Posterior vena cava (tissue), 2 donors: ENCODE measurements around the gene GOLGA7B. TPM values are rescaled to one million over a fixed set of nuclear protein-coding genes. Genes with fewer than 3 reads are reported as not detected.
A peak's percentile ranks its signal among the peaks of the same experiment; 100 is the strongest.
"Not testable (repeated sequence)": the region's sequence is repeated elsewhere in the genome, so short reads cannot be mapped to it uniquely, and the experiment has no call there.

Source experiments
- DNase-seq: peaks from one replicate; pipeline ENCODE4 v3.0.0-alpha.2; 2020; ENCODE audit warnings: low spot score
- intact Hi-C, 2 donors: fragments of 100-400 bp; cut with DNase I; formaldehyde crosslinking; loops; one replicate each; pipeline versions ENCODE4 v1.14.1 to v1.14.2; 2022 to 2023
- total RNA-seq, 2 donors: library from RNA; stranded (reverse); fragmentation: NEBNext Ultra II Directional; extraction: Animal tissue kit (Norgen Biotek cat#: 25700); gene quantifications; one replicate each; pipeline ENCODE4 v1.2.1, GENCODE V29; 2021
- donor health status: DM: yes; HTN: yes; CAD: no.
- donor health status: DM: yes; HTN: yes; CAD: no.

The GOLGA7B gene
- total RNA-seq, 2 donors from 2014 or later: 0.19 TPM

GRCh38 chr10:97827702-97828291, 21.8 kb upstream of the GOLGA7B start:
- no peak for DNase-seq
- intact Hi-C loops: no loop called here

- intact Hi-C loops: no loop called here
- DNase-seq: no peak
These were observed 20.9 kb upstream of the GOLGA7B start for GRCh38 chr10:97828721-97829120.

GRCh38 chr10:97830064-97830463, 19.6 kb upstream of the GOLGA7B start:
- DNase-seq: no peak
- intact Hi-C loops: no loop called here

GRCh38 chr10:97831259-97831658, 18.4 kb upstream of the GOLGA7B start:
- DNase-seq: peak; percentile 1

GRCh38 chr10:97836446-97836845, 13.2 kb upstream of the GOLGA7B start:
- DNase-seq: peak; percentile 14

More at GRCh38 chr10:97831259-97831658, 18.4 kb upstream of the GOLGA7B start:
- intact Hi-C loops: no loop called here

GRCh38 chr10:97838091-97838490, 11.6 kb upstream of the GOLGA7B start:
- DNase-seq: no peak
- intact Hi-C loops: no loop called here

More at GRCh38 chr10:97836446-97836845, 13.2 kb upstream of the GOLGA7B start:
- intact Hi-C loops: no loop called here

GRCh38 chr10:97841166-97841565, 8.5 kb upstream of the GOLGA7B start:
- DNase-seq, intact Hi-C loops: not testable (repeated sequence)

GRCh38 chr10:97842114-97842513, 7.5 kb upstream of the GOLGA7B start:
- DNase-seq, intact Hi-C loops: not testable (repeated sequence)

GRCh38 chr10:97842656-97843280, 6.9 kb upstream of the GOLGA7B start:
- intact Hi-C loops: no loop called here
- DNase-seq: no peak

- intact Hi-C loops: no loop called here
- DNase-seq: no peak
These were observed 6.4 kb upstream of the GOLGA7B start for GRCh38 chr10:97843281-97843671.

GRCh38 chr10:97843972-97844371, 5.7 kb upstream of the GOLGA7B start:
- intact Hi-C loops, DNase-seq: not testable (repeated sequence)

GRCh38 chr10:97844678-97845077, 5.0 kb upstream of the GOLGA7B start:
- intact Hi-C loops: no loop called here
- no peak for DNase-seq

GRCh38 chr10:97849103-97849686, 448 bp upstream of the GOLGA7B start:
- intact Hi-C loops: no loop called here
- no peak for DNase-seq

- intact Hi-C loops: no loop called here
- DNase-seq: no peak
These were observed 803 bp downstream of the GOLGA7B start for GRCh38 chr10:97850446-97850845.

GRCh38 chr10:97851341-97852001, 1.8 kb downstream of the GOLGA7B start:
- DNase-seq: no peak
- intact Hi-C loops: no loop called here

- intact Hi-C loops: no loop called here
- DNase-seq: no peak
These were observed 2.6 kb downstream of the GOLGA7B start for GRCh38 chr10:97852277-97852676.

- intact Hi-C loops: no loop called here
- no peak for DNase-seq
These were observed 3.3 kb downstream of the GOLGA7B start for GRCh38 chr10:97852840-97853405.

GRCh38 chr10:97854743-97855142, 5.1 kb downstream of the GOLGA7B start:
- no peak for DNase-seq
- intact Hi-C loops: no loop called here

- DNase-seq: no peak
- intact Hi-C loops: no loop called here
These were observed 8.4 kb downstream of the GOLGA7B start for GRCh38 chr10:97858001-97858439.
